ENCODE results near the gene GDAP1L1. TPM values are rescaled to one million over a fixed set of nuclear protein-coding genes. Genes with fewer than 3 reads are reported as not detected.

The GDAP1L1 gene
- total and polyA plus RNA-seq, 2 of the 4 experiments (the other 2 are of a cell fraction) = not detected

DNA sequence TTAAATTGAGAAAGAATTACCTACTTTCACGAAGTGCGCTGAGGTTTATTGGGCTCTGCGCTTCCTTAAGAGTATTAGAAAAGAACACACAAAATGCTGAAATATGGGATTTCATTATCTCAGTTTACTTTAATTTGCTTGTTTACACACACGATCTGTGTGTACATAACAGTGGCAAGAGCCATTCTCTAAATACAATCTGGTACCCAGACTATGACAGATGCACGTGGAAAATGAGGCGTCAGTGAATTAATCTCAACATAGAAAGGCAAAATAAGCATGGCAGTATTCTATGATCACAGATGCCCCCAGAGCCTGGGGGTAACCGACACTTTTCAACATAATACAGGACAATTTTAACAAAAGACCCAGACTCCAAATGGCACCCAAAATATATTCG is 55.6 kb downstream of the GDAP1L1 start:
- Histone ChIP-seq H2AK5ac (ENCODE audit: low read depth, low read length) (no peak overlapping the region), H4K91ac (ENCODE audit: insufficient read depth, low read depth, low read length) (no peak overlapping the region), H3K23ac (ENCODE audit: low read depth, low read length) (no peak overlapping the region), H4K5ac (ENCODE audit: low read depth, low read length) (no peak overlapping the region), H3K56ac (ENCODE audit: extremely low read depth, insufficient read depth, low read length) (no peak overlapping the region), H3K79me1 (ENCODE audit: low read depth in 1 of 2, low read length in 2 of 2) (peaks cover 0 to 3% of the 10 kb centered on the region in 2 experiments; a peak in 2 of 4 replicates), H4K20me1 (ENCODE audit: insufficient read depth, low read length) (no peaks in the 10 kb centered on the region), H2BK5ac (ENCODE audit: low read depth, low read length, poor library complexity, severe bottlenecking) (no peak overlapping the region), H2BK20ac (ENCODE audit: low read depth, low read length) (no peak overlapping the region), H3K14ac (replicated peaks; ENCODE audit: low read depth, low read length) (no peak overlapping the region), H3K4me3 (ENCODE audit: insufficient read depth, low read depth, low read length) (no peak overlapping the region), H4K8ac (ENCODE audit: low read depth in 2 of 2, low read length in 2 of 2) (no peak overlapping the region), H3K27me3 (ENCODE audit: control insufficient read depth, insufficient read depth, low read length) (no peaks in the 10 kb centered on the region), H2AFZ (replicated peaks; ENCODE audit: low read length, poor library complexity) (no peak overlapping the region), H3K9me3 (ENCODE audit: control insufficient read depth, insufficient read depth, low read length) (no peaks in the 10 kb centered on the region), H3K4ac (ENCODE audit: low read depth, low read length) (no peak overlapping the region), H3K9ac (ENCODE audit: low read depth, low read length) (no peak overlapping the region), H3K9me1 (ENCODE audit: insufficient read depth, low read length) (peaks cover 3% of the 10 kb centered on the region; the same call in 1 of the 2 replicates), H3K36me3 (ENCODE audit: control insufficient read depth, insufficient read depth, low read length) (0 out of 2 replicates have a peak, but pooled peaks cover 1% of the 10 kb centered on the region), H2BK120ac (ENCODE audit: low read depth, low read length) (no peak overlapping the region), H2AK9ac (replicated peaks; ENCODE audit: low read depth, low read length, poor library complexity) (no peak overlapping the region), H3K4me1 (ENCODE audit: control insufficient read depth, insufficient read depth, low read length) (no peaks in the 10 kb centered on the region), H2BK15ac (ENCODE audit: low read depth, low read length) (no peak overlapping the region), H3K27ac (ENCODE audit: insufficient read depth, low read length) (no peak overlapping the region), H3K18ac (ENCODE audit: low read depth, low read length) (no peak overlapping the region), H3K4me2 (ENCODE audit: low read depth, low read length) (no peak overlapping the region)
- intact Hi-C loops (cut with micrococcal nuclease) (no loop called here), dilution Hi-C loops (cut with HindIII; ENCODE audit: low sequenced_read_pairs, unreplicated experiment) (no loop called here), in situ Hi-C loops (cut with MboI; ENCODE audit: low sequenced_read_pairs) (no loop called here)
- no peak for ATAC-seq (ENCODE audit: low read depth)
- POLR2A ChIA-PET (ENCODE audit: unreplicated experiment) = no interaction called here
- CTCF ChIA-PET = no interaction called here
- WGBS, 2 experiments (ENCODE audit: extremely low coverage in 2 of 2, insufficient read length in 1 of 2) = no CpG with 5 or more reads among the region's 8 CpGs
- BruUV-seq (replicated peaks) = no TSS peak
- no peak for DNase-seq
- TF ChIP-seq MAZ (IDR thresholded peaks at IDR 0.05; ENCODE audit: borderline replicate concordance, low read depth, low read length) = no peak
- TF ChIP-seq NFE2L2 (IDR thresholded peaks at IDR 0.05; ENCODE audit: low read depth, low read length) = no peak
- no peak for TF ChIP-seq MAFK (IDR thresholded peaks at IDR 0.05; ENCODE audit: low read depth, low read length)
- TF ChIP-seq, protein P1, sequence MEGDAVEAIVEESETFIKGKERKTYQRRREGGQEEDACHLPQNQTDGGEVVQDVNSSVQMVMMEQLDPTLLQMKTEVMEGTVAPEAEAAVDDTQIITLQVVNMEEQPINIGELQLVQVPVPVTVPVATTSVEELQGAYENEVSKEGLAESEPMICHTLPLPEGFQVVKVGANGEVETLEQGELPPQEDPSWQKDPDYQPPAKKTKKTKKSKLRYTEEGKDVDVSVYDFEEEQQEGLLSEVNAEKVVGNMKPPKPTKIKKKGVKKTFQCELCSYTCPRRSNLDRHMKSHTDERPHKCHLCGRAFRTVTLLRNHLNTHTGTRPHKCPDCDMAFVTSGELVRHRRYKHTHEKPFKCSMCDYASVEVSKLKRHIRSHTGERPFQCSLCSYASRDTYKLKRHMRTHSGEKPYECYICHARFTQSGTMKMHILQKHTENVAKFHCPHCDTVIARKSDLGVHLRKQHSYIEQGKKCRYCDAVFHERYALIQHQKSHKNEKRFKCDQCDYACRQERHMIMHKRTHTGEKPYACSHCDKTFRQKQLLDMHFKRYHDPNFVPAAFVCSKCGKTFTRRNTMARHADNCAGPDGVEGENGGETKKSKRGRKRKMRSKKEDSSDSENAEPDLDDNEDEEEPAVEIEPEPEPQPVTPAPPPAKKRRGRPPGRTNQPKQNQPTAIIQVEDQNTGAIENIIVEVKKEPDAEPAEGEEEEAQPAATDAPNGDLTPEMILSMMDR (conservative IDR thresholded peaks at IDR 0.05; ENCODE audit: low read depth, low read length) = no peak
